Left hindlimb (tissue), 1 donor: ENCODE measurements around the gene PAPPA.

Source experiments
- DNase-seq: peaks from one replicate; pipeline ENCODE4 v3.0.0-alpha.2; 2018

Gene PAPPA

GRCh38 chr9:116436121-116436520 lies 282.5 kb downstream of the PAPPA start:
- DNase-seq: no peak

DNA sequence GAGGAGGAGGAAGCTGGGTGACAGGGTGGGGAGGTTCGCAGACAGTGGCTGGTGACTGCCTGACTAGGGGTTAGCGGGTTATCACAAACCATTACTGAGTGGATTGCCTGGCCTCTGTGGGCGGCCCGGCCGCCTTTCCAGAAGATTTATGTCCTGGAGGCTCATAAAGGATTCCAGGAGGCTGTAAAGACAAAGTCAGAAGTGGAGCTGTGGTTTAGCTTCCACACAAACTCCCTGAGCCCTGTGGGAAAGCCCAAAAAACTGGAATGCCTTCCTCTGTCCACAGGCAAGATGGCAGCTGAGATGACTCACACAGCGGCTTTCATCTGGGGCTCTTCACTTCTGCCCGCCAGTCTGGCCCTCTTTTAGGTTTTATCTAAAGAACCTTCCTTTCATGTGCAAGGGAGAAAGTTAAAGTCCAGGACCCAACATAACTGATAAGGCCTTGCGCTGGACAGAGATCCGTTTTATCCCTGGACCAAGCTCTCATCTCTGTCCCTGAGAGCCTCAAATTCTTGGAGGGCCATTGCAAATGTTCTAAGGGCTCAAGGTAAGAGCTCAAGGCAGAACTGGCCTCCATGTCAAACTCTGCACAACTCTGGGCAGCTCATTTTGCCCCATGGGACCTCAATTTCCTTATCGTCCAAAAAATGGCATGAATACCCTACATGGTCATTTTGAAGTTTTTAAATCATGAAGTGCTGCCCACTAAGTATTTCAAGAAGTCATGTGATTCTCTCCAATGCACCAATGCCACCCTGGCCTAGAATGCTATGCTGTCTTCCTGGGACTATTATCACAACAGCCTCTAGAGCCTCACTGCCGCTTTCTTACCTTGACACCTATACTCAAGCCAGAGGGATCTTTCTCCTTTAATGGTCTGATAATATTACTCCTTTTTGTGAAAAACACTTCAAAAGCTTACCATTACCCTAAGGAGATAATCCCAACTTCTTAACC lies 284.1 kb downstream of the PAPPA start:
- DNase-seq: no peak

GRCh38 chr9:116442528-116442927 lies 288.9 kb downstream of the PAPPA start:
- DNase-seq: no peak

GRCh38 chr9:116447934-116448333 lies 294.3 kb downstream of the PAPPA start:
- no peak for DNase-seq

GRCh38 chr9:116448431-116448830 lies 294.8 kb downstream of the PAPPA start:
- DNase-seq: no peak

GRCh38 chr9:116449949-116450348 lies 296.4 kb downstream of the PAPPA start:
- no peak for DNase-seq

GRCh38 chr9:116450378-116451139 lies 297.0 kb downstream of the PAPPA start:
- DNase-seq: no peak

GRCh38 chr9:116451500-116452115 lies 298.0 kb downstream of the PAPPA start:
- no peak for DNase-seq
